Measurements from ENCODE around the gene TAF7.
"Not testable (repeated sequence)": the region's sequence is repeated elsewhere in the genome, so short reads cannot be mapped to it uniquely, and the experiment has no call there.

Gene TAF7

GRCh38 chr5:141351591-141351990, 31.0 kb upstream of the TAF7 start:
- Histone ChIP-seq H3K79me2 (ENCODE audit: insufficient read depth, low read length) (no peaks in the 10 kb centered on the region), H3F3A (ENCODE audit: low read depth) (no peaks in the 10 kb centered on the region), H2AFZ (ENCODE audit: low read length) (no peak overlapping the region), H3K9me3 (ENCODE audit: insufficient read depth, low read depth, low read length) (no peaks in the 10 kb centered on the region), H3K27me3 (ENCODE audit: insufficient read depth, low read length, poor library complexity, severe bottlenecking) (no peaks in the 10 kb centered on the region), H3K4me3 (ENCODE audit: low read length, poor library complexity, severe bottlenecking) (no peak overlapping the region), H3K9me2 (replicated peaks; ENCODE audit: low read depth, low read length) (no peaks in the 10 kb centered on the region), H3K36me3 (ENCODE audit: insufficient read depth, low read length) (no peaks in the 10 kb centered on the region), H3K4me1 (ENCODE audit: insufficient read depth, low read length, poor library complexity, severe bottlenecking) (no peaks in the 10 kb centered on the region), H3K4me2 (ENCODE audit: low read depth, low read length, poor library complexity, severe bottlenecking) (no peak overlapping the region), H4K20me1 (ENCODE audit: insufficient read depth, low read length, poor library complexity, severe bottlenecking) (no peaks in the 10 kb centered on the region), H3K9ac (ENCODE audit: low read depth, low read length, poor library complexity, severe bottlenecking) (no peak overlapping the region)
- no peak for TF ChIP-seq CTCF (conservative IDR thresholded peaks at IDR 0.05; ENCODE audit: low read length)
- TF ChIP-seq EZH2phosphoT487 (IDR thresholded peaks at IDR 0.05; ENCODE audit: borderline replicate concordance): no peak

- Histone ChIP-seq H2AFZ (ENCODE audit: low read length) (peak within 1 kb of the TSS; percentile 59), H3K4me2 (ENCODE audit: low read depth, low read length, poor library complexity, severe bottlenecking) (no peak within 1 kb of the TSS), H3K79me2 (ENCODE audit: insufficient read depth, low read length) (no peaks in the 10 kb centered on the region), H3K27me3 (ENCODE audit: insufficient read depth, low read length, poor library complexity, severe bottlenecking) (no peaks in the 10 kb centered on the region), H4K20me1 (ENCODE audit: insufficient read depth, low read length, poor library complexity, severe bottlenecking) (no peaks in the 10 kb centered on the region), H3K36me3 (ENCODE audit: insufficient read depth, low read length) (no peaks in the 10 kb centered on the region), H3K9ac (ENCODE audit: low read depth, low read length, poor library complexity, severe bottlenecking) (no peak within 1 kb of the TSS), H3K4me1 (ENCODE audit: insufficient read depth, low read length, poor library complexity, severe bottlenecking) (no peaks in the 10 kb centered on the region), H3K9me2 (replicated peaks; ENCODE audit: low read depth, low read length) (no peaks in the 10 kb centered on the region), H3K9me3 (ENCODE audit: insufficient read depth, low read depth, low read length) (no peaks in the 10 kb centered on the region), H3F3A (ENCODE audit: low read depth) (no peaks in the 10 kb centered on the region), H3K4me3 (ENCODE audit: low read length, poor library complexity, severe bottlenecking) (peak within 1 kb of the TSS; percentile 44)
- peak; percentile 65 for TF ChIP-seq CTCF (conservative IDR thresholded peaks at IDR 0.05; ENCODE audit: low read length)
- no peak for TF ChIP-seq EZH2phosphoT487 (IDR thresholded peaks at IDR 0.05; ENCODE audit: borderline replicate concordance)
Measured at GRCh38 chr5:141349917-141350619, 29.5 kb upstream of the TAF7 start, which contains the start of gene PCDHGB1. Gene PCDHGB1, plus strand, starts transcription at chr5:141350099. Its CDS starts 162 bp downstream, at chr5:141350261.

GRCh38 chr5:141346017-141346416, 25.4 kb upstream of the TAF7 start:
- H3K9ac ChIP-seq (ENCODE audit: low read depth, low read length, poor library complexity, severe bottlenecking); H2AFZ ChIP-seq (ENCODE audit: low read length); H3K4me3 ChIP-seq (ENCODE audit: low read length, poor library complexity, severe bottlenecking); H3K9me3 ChIP-seq (ENCODE audit: insufficient read depth, low read depth, low read length); H3K4me2 ChIP-seq (ENCODE audit: low read depth, low read length, poor library complexity, severe bottlenecking); H4K20me1 ChIP-seq (ENCODE audit: insufficient read depth, low read length, poor library complexity, severe bottlenecking); H3K36me3 ChIP-seq (ENCODE audit: insufficient read depth, low read length); H3K27me3 ChIP-seq (ENCODE audit: insufficient read depth, low read length, poor library complexity, severe bottlenecking); H3K9me2 ChIP-seq (replicated peaks; ENCODE audit: low read depth, low read length); H3F3A ChIP-seq (ENCODE audit: low read depth); H3K4me1 ChIP-seq (ENCODE audit: insufficient read depth, low read length, poor library complexity, severe bottlenecking); H3K79me2 ChIP-seq (ENCODE audit: insufficient read depth, low read length): not testable (repeated sequence)

GRCh38 chr5:141345327-141345726, 24.7 kb upstream of the TAF7 start:
- no peaks in the 10 kb centered on the region for H3F3A ChIP-seq (ENCODE audit: low read depth)
- H3K27me3 ChIP-seq (ENCODE audit: insufficient read depth, low read length, poor library complexity, severe bottlenecking): no peaks in the 10 kb centered on the region
- no peaks in the 10 kb centered on the region for H4K20me1 ChIP-seq (ENCODE audit: insufficient read depth, low read length, poor library complexity, severe bottlenecking)
- no peaks in the 10 kb centered on the region for H3K9me3 ChIP-seq (ENCODE audit: insufficient read depth, low read depth, low read length)
- no peak overlapping the region for H3K4me2 ChIP-seq (ENCODE audit: low read depth, low read length, poor library complexity, severe bottlenecking)
- H2AFZ ChIP-seq (ENCODE audit: low read length): no peak overlapping the region
- H3K79me2 ChIP-seq (ENCODE audit: insufficient read depth, low read length): no peaks in the 10 kb centered on the region
- no peak overlapping the region for H3K9ac ChIP-seq (ENCODE audit: low read depth, low read length, poor library complexity, severe bottlenecking)
- 0 out of 2 replicates have a peak, but pooled peaks have one; percentile 15 for TF ChIP-seq CTCF (conservative IDR thresholded peaks at IDR 0.05; ENCODE audit: low read length)
- TF ChIP-seq EZH2phosphoT487 (IDR thresholded peaks at IDR 0.05; ENCODE audit: borderline replicate concordance): no peak
- H3K9me2 ChIP-seq (replicated peaks; ENCODE audit: low read depth, low read length): no peaks in the 10 kb centered on the region
- H3K36me3 ChIP-seq (ENCODE audit: insufficient read depth, low read length): no peaks in the 10 kb centered on the region
- no peaks in the 10 kb centered on the region for H3K4me1 ChIP-seq (ENCODE audit: insufficient read depth, low read length, poor library complexity, severe bottlenecking)
- no peak overlapping the region for H3K4me3 ChIP-seq (ENCODE audit: low read length, poor library complexity, severe bottlenecking)

All from Loucy (cell line).